Measurements from ENCODE around the gene TNRC18.

GRCh38 chr7:5451391-5451790, 27.8 kb upstream of the TNRC18 start:
- TF ChIP-seq EZH2phosphoT487 (IDR thresholded peaks at IDR 0.05; ENCODE audit: insufficient read depth, low read depth) (no peak), EZH2 (IDR thresholded peaks at IDR 0.05; ENCODE audit: insufficient read depth, poor library complexity, severe bottlenecking) (no peak)

Data from GM23248 (cell line).